GM23338 (cell line): ENCODE measurements around the gene DMRTC2. TPM values are rescaled to one million over a fixed set of nuclear protein-coding genes. Genes with fewer than 3 reads are reported as not detected.

Experiments used
- ATAC-seq: fragments of 200-7000 bp; cut with Tn5 transposase; 3 replicates; pipeline ENCODE4 v1.9.1; 2020
- DNase-seq: peaks from one replicate; pipeline ENCODE4 v3.0.0-alpha.2; 2015; ENCODE audit warnings: low spot score
- H2AFZ ChIP-seq: fragments of 200-600 bp; sonication (generic); 2 replicates; pipeline ENCODE4 v1.8.0; 2016; ENCODE audit warnings: antibody characterized with exemption, mild to moderate bottlenecking, moderate library complexity
- H3F3A ChIP-seq: fragments of 200-600 bp; sonication (generic); replicated peaks from 2 replicates; pipeline ENCODE4 v1.8.0; 2017; ENCODE audit warnings: antibody characterized with exemption, mixed run types, low read depth
- H3K27ac ChIP-seq: fragments of 200-600 bp; sonication (generic); 2 replicates; pipeline ENCODE4 v1.6.1; 2016; ENCODE audit warnings: low read depth
- H3K27me3 ChIP-seq: fragments of 200-600 bp; sonication (generic); 2 replicates; pipeline ENCODE4 v1.8.0; 2016; ENCODE audit warnings: mild to moderate bottlenecking, mixed run types, moderate library complexity; ENCODE audit not compliant: insufficient read depth
- H3K36me3 ChIP-seq: fragments of 200-600 bp; sonication (generic); 2 replicates; pipeline ENCODE4 v1.8.0; 2016; ENCODE audit warnings: mild to moderate bottlenecking; ENCODE audit not compliant: insufficient read depth
- H3K4me1 ChIP-seq: fragments of 200-600 bp; sonication (generic); 2 replicates; pipeline ENCODE4 v1.8.0; 2016; ENCODE audit warnings: mild to moderate bottlenecking, moderate library complexity; ENCODE audit not compliant: insufficient read depth
- H3K4me2 ChIP-seq: fragments of 200-600 bp; sonication (generic); 2 replicates; pipeline ENCODE4 v1.7.1; 2017; ENCODE audit warnings: mixed run types
- H3K4me3 ChIP-seq: fragments of 200-600 bp; sonication (generic); 2 replicates; pipeline ENCODE4 v1.6.1; 2016; ENCODE audit warnings: mixed run types
- H3K79me2 ChIP-seq: fragments of 200-600 bp; sonication (generic); replicated peaks from 2 replicates; pipeline ENCODE4 v1.8.0; 2017; ENCODE audit warnings: mild to moderate bottlenecking; ENCODE audit not compliant: insufficient read depth
- H3K9me2 ChIP-seq: fragments of 200-600 bp; sonication (generic); 2 replicates; pipeline ENCODE4 v1.8.0; 2017; ENCODE audit not compliant: insufficient read depth
- H4K20me1 ChIP-seq: fragments of 200-600 bp; sonication (generic); replicated peaks from 2 replicates; pipeline ENCODE4 v1.8.0; 2017; ENCODE audit warnings: mild to moderate bottlenecking; ENCODE audit not compliant: insufficient read depth
- H3K27ac Mint-ChIP-seq: 2 replicates; pipeline ENCODE4 v1.8.0; 2020; ENCODE audit warnings: inconsistent platforms, mild to moderate bottlenecking, moderate library complexity, mixed read lengths
- H3K27me3 Mint-ChIP-seq: 3 replicates; pipeline ENCODE4 v1.8.0; 2022; ENCODE audit warnings: low read depth, mild to moderate bottlenecking, moderate library complexity, mixed read lengths, inconsistent platforms; ENCODE audit not compliant: insufficient read depth, poor library complexity
- H3K36me3 Mint-ChIP-seq: 3 replicates; pipeline ENCODE4 v1.8.0; 2021; ENCODE audit warnings: low read depth, mild to moderate bottlenecking, inconsistent platforms, moderate library complexity, mixed read lengths
- H3K4me1 Mint-ChIP-seq: 3 replicates; pipeline ENCODE4 v1.8.0; 2020; ENCODE audit warnings: mild to moderate bottlenecking, inconsistent platforms, mixed read lengths
- H3K4me3 Mint-ChIP-seq: 3 replicates; pipeline ENCODE4 v1.8.0; 2021; ENCODE audit warnings: moderate library complexity, mild to moderate bottlenecking, inconsistent platforms, mixed read lengths
- H3K9me3 Mint-ChIP-seq: 3 replicates; pipeline ENCODE4 v1.8.0; 2020; ENCODE audit warnings: moderate library complexity, mild to moderate bottlenecking, inconsistent platforms, mixed read lengths
- CREB1 ChIP-seq: fragments of 250-450 bp; sonication (Bioruptor Pico); IDR thresholded peaks from 2 replicates; pipeline ENCODE4 v1.5.0; 2020; ENCODE audit warnings: low read depth, mild to moderate bottlenecking, moderate library complexity
- CTCF ChIP-seq, 2 experiments: fragments of 200-600 bp in 1 of 2; sonication (generic) in 1 of 2; conservative IDR thresholded peaks; 2 replicates each; pipeline versions ENCODE4 v1.5.1 to v1.6.1; 2016 to 2017; ENCODE audit warnings: antibody characterized with exemption in 2 of 2, low read depth in 2 of 2, mild to moderate bottlenecking in 2 of 2, moderate library complexity in 1 of 2
- ETS1 ChIP-seq: IDR thresholded peaks from 2 replicates; pipeline ENCODE4 v1.6.1; 2016; ENCODE audit warnings: antibody characterized with exemption
- POLR2AphosphoS5 ChIP-seq: IDR thresholded peaks from 2 replicates; pipeline ENCODE4 v1.6.1; 2016; ENCODE audit warnings: antibody characterized with exemption, low read depth
- STAT1 ChIP-seq: IDR thresholded peaks from one replicate; pipeline ENCODE4 v1.6.1; 2016; ENCODE audit warnings: antibody characterized with exemption; ENCODE audit not compliant: unreplicated experiment
- polyA plus RNA-seq: library from polyadenylated mRNA; unstranded; fragments of >200 nt; fragmentation: Nextera tagmentation; extraction: Ambion mirVana; gene quantifications from 2 replicates; pipeline ENCODE4 v1.2.1, GENCODE V29; 2016
- total RNA-seq: library from RNA; depleted of rRNA; stranded (reverse); fragments of >200 nt; shearing (Covaris generic); gene quantifications from 2 replicates; pipeline ENCODE4 v1.2.3, GENCODE V29; 2014
- TF ChIP-seq, protein P1 (sequence below): IDR thresholded peaks from one replicate; pipeline ENCODE4 v1.6.1; 2018; ENCODE audit warnings: antibody characterized with exemption; ENCODE audit not compliant: unreplicated experiment

Gene DMRTC2
- total and polyA plus RNA-seq, 2 experiments from 2014 or later: 0.21 TPM; not detected in 1

DNA sequence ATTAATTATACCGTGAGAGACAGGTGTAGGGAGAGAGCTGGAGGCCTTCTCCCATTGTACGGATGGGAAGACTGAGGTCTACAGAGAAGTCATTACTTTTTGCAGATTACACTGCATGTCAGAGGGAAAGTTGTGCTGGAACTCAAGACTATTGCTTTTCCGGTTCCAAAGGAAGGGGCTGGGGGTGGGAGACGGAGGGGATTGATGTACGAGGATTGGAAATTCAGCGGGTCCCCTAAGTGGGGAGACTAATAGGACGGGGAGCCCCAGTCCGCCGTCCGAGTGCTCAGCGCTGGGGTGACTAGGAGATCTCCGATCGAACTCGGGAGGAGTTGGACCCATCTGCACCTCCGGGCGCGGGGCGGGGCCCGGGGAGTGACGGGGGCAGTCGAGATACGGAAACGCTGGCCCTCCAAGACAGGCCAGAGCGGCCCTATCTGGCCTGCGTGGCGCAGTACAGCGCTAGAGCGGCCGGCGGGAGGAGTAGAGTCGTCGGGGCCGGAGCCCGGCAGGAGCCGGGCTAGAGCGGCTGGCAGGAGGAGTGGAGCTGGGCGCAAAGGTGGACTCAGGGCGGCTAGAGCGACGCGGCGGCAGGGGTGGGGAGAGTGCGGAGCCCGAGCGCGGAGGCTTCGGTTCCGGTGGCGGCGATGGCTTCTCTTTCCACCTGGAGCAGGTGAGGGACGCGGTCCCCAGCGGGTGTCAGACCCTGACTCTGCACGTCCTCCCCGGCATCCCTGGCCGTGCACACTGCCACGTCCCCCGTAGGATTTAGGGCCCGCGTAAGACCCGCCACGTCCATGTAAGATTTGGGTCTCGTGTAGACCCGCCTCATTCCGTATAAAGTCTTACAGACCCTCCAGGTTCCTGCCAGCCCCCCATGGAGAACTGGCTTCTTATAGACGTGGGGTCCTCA, 39.2 kb downstream of the DMRTC2 start:
- DNase-seq (peak; percentile 99), ATAC-seq (peak; percentile 90)
- Histone ChIP-seq H3K36me3 (no peaks in the 10 kb centered on the region), H3K27ac (no peak overlapping the region), H2AFZ (peak overlapping the region; percentile 90), H3F3A (peaks cover 31% of the 10 kb centered on the region), H3K4me2 (peak overlapping the region; percentile 97), H3K4me3 (peak overlapping the region; percentile 93), H4K20me1 (0 out of 2 replicates have a peak, but pooled peaks cover 3% of the 10 kb centered on the region), H3K9me2 (no peaks in the 10 kb centered on the region), H3K27me3 (peaks cover 29% of the 10 kb centered on the region), H3K79me2 (peaks cover 6% of the 10 kb centered on the region; the same call in 1 of the 2 replicates), H3K4me1 (peaks cover 31% of the 10 kb centered on the region)
- H3K27me3 Mint-ChIP-seq: peaks cover 23% of the 10 kb centered on the region
- H3K27ac Mint-ChIP-seq: peak overlapping the region; percentile 74; the same call in 1 of the 2 replicates
- H3K36me3 Mint-ChIP-seq: peaks cover 5% of the 10 kb centered on the region; the same call in 2 of the 3 replicates
- TF ChIP-seq, protein P1, sequence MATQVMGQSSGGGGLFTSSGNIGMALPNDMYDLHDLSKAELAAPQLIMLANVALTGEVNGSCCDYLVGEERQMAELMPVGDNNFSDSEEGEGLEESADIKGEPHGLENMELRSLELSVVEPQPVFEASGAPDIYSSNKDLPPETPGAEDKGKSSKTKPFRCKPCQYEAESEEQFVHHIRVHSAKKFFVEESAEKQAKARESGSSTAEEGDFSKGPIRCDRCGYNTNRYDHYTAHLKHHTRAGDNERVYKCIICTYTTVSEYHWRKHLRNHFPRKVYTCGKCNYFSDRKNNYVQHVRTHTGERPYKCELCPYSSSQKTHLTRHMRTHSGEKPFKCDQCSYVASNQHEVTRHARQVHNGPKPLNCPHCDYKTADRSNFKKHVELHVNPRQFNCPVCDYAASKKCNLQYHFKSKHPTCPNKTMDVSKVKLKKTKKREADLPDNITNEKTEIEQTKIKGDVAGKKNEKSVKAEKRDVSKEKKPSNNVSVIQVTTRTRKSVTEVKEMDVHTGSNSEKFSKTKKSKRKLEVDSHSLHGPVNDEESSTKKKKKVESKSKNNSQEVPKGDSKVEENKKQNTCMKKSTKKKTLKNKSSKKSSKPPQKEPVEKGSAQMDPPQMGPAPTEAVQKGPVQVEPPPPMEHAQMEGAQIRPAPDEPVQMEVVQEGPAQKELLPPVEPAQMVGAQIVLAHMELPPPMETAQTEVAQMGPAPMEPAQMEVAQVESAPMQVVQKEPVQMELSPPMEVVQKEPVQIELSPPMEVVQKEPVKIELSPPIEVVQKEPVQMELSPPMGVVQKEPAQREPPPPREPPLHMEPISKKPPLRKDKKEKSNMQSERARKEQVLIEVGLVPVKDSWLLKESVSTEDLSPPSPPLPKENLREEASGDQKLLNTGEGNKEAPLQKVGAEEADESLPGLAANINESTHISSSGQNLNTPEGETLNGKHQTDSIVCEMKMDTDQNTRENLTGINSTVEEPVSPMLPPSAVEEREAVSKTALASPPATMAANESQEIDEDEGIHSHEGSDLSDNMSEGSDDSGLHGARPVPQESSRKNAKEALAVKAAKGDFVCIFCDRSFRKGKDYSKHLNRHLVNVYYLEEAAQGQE: no peak
- peak; percentile 67 for TF ChIP-seq POLR2AphosphoS5
- peak; percentile 85 for TF ChIP-seq ETS1
- peak; percentile 77 for TF ChIP-seq CREB1 (CRISPR knock-in tag)
- TF ChIP-seq STAT1: no peak
- no peak for TF ChIP-seq CTCF (conservative IDR thresholded peaks at IDR 0.05; ENCODE audit: low read depth in 2 of 2)
- peaks cover 4% of the 10 kb centered on the region; the same call in 1 of the 3 replicates for H3K9me3 Mint-ChIP-seq
- H3K4me1 Mint-ChIP-seq: peaks cover 42% of the 10 kb centered on the region
- peak overlapping the region; percentile 89 for H3K4me3 Mint-ChIP-seq
